K562 (cell line): Measurements from ENCODE around the gene LRMDA. TPM values are rescaled to one million over a fixed set of nuclear protein-coding genes. Genes with fewer than 3 reads are reported as not detected.

Experiments used
- ATAC-seq: fragments of 200-7000 bp; cut with Tn5 transposase; 3 replicates; pipeline ENCODE4 v1.9.1; 2020; ENCODE audit warnings: moderate library complexity
- BruUV-seq: library from RNA; stranded (reverse); fragments of 400-500 nt; replicated peaks from 2 replicates; lab custom pipeline; 2021; lab: Mats Ljungman, UMichigan
- CTCF ChIA-PET: fragments of 300-600 bp; formaldehyde crosslinking; extraction: SDS; loops from one replicate; lab custom pipeline; 2021; ENCODE audit warnings: low intra/inter-chr PET ratio; lab: Yijun Ruan, JAX
- POLR2A ChIA-PET: fragments of 300-600, 350-650 bp; sonication (Branson Sonifier 250); formaldehyde crosslinking; extraction: SDS; loops from one replicate; lab custom pipeline; 2021; ENCODE audit warnings: antibody characterized with exemption, inconsistent platforms; lab: Yijun Ruan, JAX
- DNase-seq, 4 experiments: peaks; one replicate each; pipeline versions ENCODE4 v3.0.0 to v3.0.0-alpha.2; 2011 to 2018; ENCODE audit warnings: low spot score in 3 of 4, mixed read lengths in 3 of 4; ENCODE audit errors: extremely low read depth in 1 of 4
- FAIRE-seq: peaks from 2 replicates; lab custom pipeline; 2011; peaks lifted over from hg19 to GRCh38; lab: Jason Lieb, UNC
- H2AFZ ChIP-seq: 2 replicates; pipeline ENCODE4 v1.6.0; 2011; ENCODE audit warnings: low read depth, low read length, control low read depth, inconsistent platforms
- H3K27ac ChIP-seq: fragments of 200-600 bp; 3 replicates; pipeline ENCODE4 v1.8.0; 2011; ENCODE audit warnings: low read depth, mild to moderate bottlenecking, control low read depth, inconsistent platforms, low read length, moderate library complexity, mixed read lengths; ENCODE audit errors: extremely low read depth
- H3K27me3 ChIP-seq, 2 experiments: fragments of 300-600 bp in 1 of 2; 2 replicates in 1 of 2; 3 replicates in 1 of 2; pipeline versions ENCODE4 v1.6.0 to v1.8.0; 2011; ENCODE audit warnings: inconsistent platforms in 2 of 2, low read length in 2 of 2, mild to moderate bottlenecking in 1 of 2, mixed read lengths in 1 of 2, moderate library complexity in 1 of 2; ENCODE audit not compliant: control insufficient read depth in 2 of 2, insufficient read depth in 2 of 2
- H3K36me3 ChIP-seq: fragments of 300-600 bp; 3 replicates; pipeline ENCODE4 v1.8.0; 2011; ENCODE audit warnings: mild to moderate bottlenecking, low read length, inconsistent platforms; ENCODE audit not compliant: control insufficient read depth, insufficient read depth
- H3K4me1 ChIP-seq, 2 experiments: fragments of 200-600 bp in 1 of 2; replicated peaks in 1 of 2; 2 replicates in 1 of 2; 3 replicates in 1 of 2; pipeline versions ENCODE4 v1.5.1 to v1.8.0; 2011; ENCODE audit warnings: inconsistent platforms in 2 of 2, low read length in 2 of 2, mild to moderate bottlenecking in 1 of 2, mixed read lengths in 1 of 2, moderate library complexity in 1 of 2; ENCODE audit not compliant: control insufficient read depth in 2 of 2, insufficient read depth in 2 of 2
- H3K4me2 ChIP-seq: 2 replicates; pipeline ENCODE4 v1.6.1; 2011; ENCODE audit warnings: low read length, control low read depth, inconsistent platforms, mixed read lengths; ENCODE audit not compliant: insufficient read depth
- H3K4me3 ChIP-seq: fragments of 200-600 bp; sonication (generic), shearing (Covaris generic); 2 replicates; pipeline ENCODE4 v1.5.1; 2016; ENCODE audit warnings: control low read depth, inconsistent platforms
- H3K79me2 ChIP-seq: fragments of 200-600 bp; 3 replicates; pipeline ENCODE4 v1.8.0; 2011; ENCODE audit warnings: low read length, inconsistent platforms; ENCODE audit not compliant: control insufficient read depth, insufficient read depth
- H3K9ac ChIP-seq, 2 experiments: 2 replicates each; pipeline versions ENCODE4 v1.6.0 to v1.6.1; 2011; ENCODE audit warnings: low read depth in 2 of 2, low read length in 2 of 2, control low read depth in 1 of 2, inconsistent platforms in 1 of 2, mild to moderate bottlenecking in 1 of 2, mixed read lengths in 1 of 2; ENCODE audit not compliant: insufficient read depth in 1 of 2
- H3K9me1 ChIP-seq: one replicate; pipeline ENCODE4 v1.6.0; 2011; ENCODE audit warnings: inconsistent platforms, mild to moderate bottlenecking, low read length, moderate library complexity; ENCODE audit not compliant: control insufficient read depth, insufficient read depth
- H3K9me3 ChIP-seq: replicated peaks from 2 replicates; pipeline ENCODE4 v1.5.1; 2011; ENCODE audit warnings: low read depth, low read length, inconsistent platforms; ENCODE audit not compliant: control insufficient read depth, insufficient read depth
- H4K20me1 ChIP-seq: replicated peaks from 2 replicates; pipeline ENCODE4 v1.6.1; 2011; ENCODE audit warnings: low read length, inconsistent platforms, mixed read lengths; ENCODE audit not compliant: control insufficient read depth, insufficient read depth
- BRF2 ChIP-seq: IDR thresholded peaks from 3 replicates; pipeline ENCODE4 v1.6.1; 2011; ENCODE audit warnings: borderline replicate concordance, mild to moderate bottlenecking; ENCODE audit not compliant: insufficient read length, insufficient read depth
- CC2D1A ChIP-seq: fragments of 450-650 bp; IDR thresholded peaks from 2 replicates; pipeline ENCODE4 v1.6.1; 2017; ENCODE audit warnings: mild to moderate bottlenecking
- CREB3L1 ChIP-seq: fragments of 450-650 bp; IDR thresholded peaks from 2 replicates; pipeline ENCODE4 v1.6.1; 2014; ENCODE audit warnings: low read depth, mild to moderate bottlenecking, moderate library complexity, borderline replicate concordance
- CXXC5 ChIP-seq: fragments of 250-450 bp; sonication (Bioruptor Pico); IDR thresholded peaks from 2 replicates; pipeline ENCODE4 v1.8.0; 2022; ENCODE audit warnings: inconsistent platforms, mild to moderate bottlenecking, moderate library complexity
- ETV5 ChIP-seq: sonication (generic); formaldehyde crosslinking; IDR thresholded peaks from 2 replicates; pipeline ENCODE4 v1.4.0; 2020; ENCODE audit warnings: low read depth, mild to moderate bottlenecking, missing genetic modification reagents
- HIVEP1 ChIP-seq: fragments of 250-450 bp; sonication (Bioruptor Pico); IDR thresholded peaks from 2 replicates; pipeline ENCODE4 v1.4.0; 2020; ENCODE audit warnings: mild to moderate bottlenecking
- MEIS2 ChIP-seq: fragments of 450-650 bp; IDR thresholded peaks from 2 replicates; pipeline ENCODE4 v1.6.1; 2014; ENCODE audit warnings: mild to moderate bottlenecking; ENCODE audit not compliant: partially characterized antibody
- PCBP2 ChIP-seq: fragments of 200-400 bp; formaldehyde crosslinking; IDR thresholded peaks from 2 replicates; pipeline ENCODE4 v1.6.1; 2018; ENCODE audit warnings: low read length, low read depth, mild to moderate bottlenecking, moderate library complexity; ENCODE audit not compliant: poor library complexity, severe bottlenecking
- POLR2A ChIP-seq: fragments of 450-650 bp; conservative IDR thresholded peaks from 2 replicates; pipeline ENCODE4 v1.6.1; 2016
- PTTG1 ChIP-seq: fragments of 450-650 bp; IDR thresholded peaks from 2 replicates; pipeline ENCODE4 v1.6.1; 2016; ENCODE audit warnings: low read depth, mild to moderate bottlenecking, missing genetic modification characterization, missing compliant biosample characterization
- RFX5 ChIP-seq: IDR thresholded peaks from 2 replicates; pipeline ENCODE4 v1.6.1; 2011; ENCODE audit warnings: low read depth, mild to moderate bottlenecking, improper control_type of control experiment, low read length
- TSHZ1 ChIP-seq: fragments of 250-450 bp; sonication (Bioruptor Pico); IDR thresholded peaks from 2 replicates; pipeline ENCODE4 v1.4.0; 2020; ENCODE audit warnings: mild to moderate bottlenecking, moderate library complexity
- ZNF79 ChIP-seq: fragments of 250-450 bp; sonication (Bioruptor Pico); IDR thresholded peaks from 2 replicates; pipeline ENCODE4 v1.4.0; 2020; ENCODE audit warnings: low read depth, mild to moderate bottlenecking, moderate library complexity
- WGBS: fragments of 100-300 bp; shearing (Covaris generic); methylation state at CpG from one replicate; pipeline ENCODE4 v1.1.6; 2016; ENCODE audit warnings: low coverage, mixed read lengths; ENCODE audit not compliant: insufficient coverage; ENCODE audit errors: missing lambda C conversion rate; 5-methylcytosine and 5-hydroxymethylcytosine counted together
- in situ Hi-C: fragments of 300-500 bp; cut with MboI; formaldehyde crosslinking; loops from 4 replicates; pipeline ENCODE4 v1.15.0; 2018; ENCODE audit warnings: inconsistent platforms, mixed read lengths
- intact Hi-C: fragments of 100-400 bp; cut with micrococcal nuclease; formaldehyde crosslinking; loops from 2 replicates; pipeline ENCODE4 v1.14.2; 2022
- polyA plus RNA-seq, 8 experiments: library from polyadenylated mRNA; depleted of rRNA in 4 of 8; stranded (reverse) in 5 of 8; unstranded in 3 of 8; fragments of >200 nt; fragmentation: Nextera tagmentation in 2 of 8; fragmentation: Illumina TruSeq in 1 of 8; extraction: Ambion mirVana in 2 of 8; extraction: Trizol in 1 of 8; gene quantifications; 2 replicates each; pipeline versions ENCODE4 v1.2.1 to v1.2.3, GENCODE V29; 2011 to 2014; ENCODE audit warnings: inconsistent platforms in 1 of 8, missing spikeins in 1 of 8
- total RNA-seq, 7 experiments: library from RNA; depleted of rRNA in 6 of 7; stranded (reverse); fragments of >200 nt in 6 of 7; fragmentation: Illumina TruSeq in 2 of 7; extraction: Trizol in 2 of 7; gene quantifications; 2 replicates each; pipeline versions ENCODE4 v1.2.1 to v1.2.3, GENCODE V29; 2011 to 2021; ENCODE audit warnings: low replicate concordance in 1 of 7
- TF ChIP-seq, protein P1 (sequence below): fragments of 200-400 bp; formaldehyde crosslinking; IDR thresholded peaks from 2 replicates; pipeline ENCODE4 v1.6.1; 2017; ENCODE audit warnings: mild to moderate bottlenecking, low read depth, low read length, moderate library complexity

The LRMDA gene
- total and polyA plus RNA-seq, 9 of the 15 experiments (the other 6 are each of a cell fraction or from before 2014, with no cell fraction given): 0.25 TPM; not detected in 8

DNA sequence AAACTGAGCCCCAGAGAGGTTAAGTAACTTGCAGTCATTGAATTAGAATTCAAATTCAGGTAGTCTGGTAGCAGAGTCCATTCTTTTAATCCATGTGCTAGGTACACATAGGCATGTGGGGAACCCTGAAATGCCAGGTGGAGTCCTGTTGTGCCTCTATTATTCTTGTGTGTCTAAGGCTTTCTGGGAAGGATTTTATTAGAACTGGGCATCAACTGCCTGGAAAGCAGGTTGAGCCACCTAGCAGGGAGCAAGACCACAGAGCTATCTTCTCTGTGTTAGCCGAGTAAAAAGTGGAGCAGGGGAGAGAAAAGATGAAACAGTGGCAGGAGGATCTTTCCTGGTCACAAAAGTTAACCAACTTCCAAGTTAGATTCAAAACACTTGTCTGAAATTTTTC, 494.6 kb downstream of the LRMDA start:
- no peak for TF ChIP-seq CXXC5 (CRISPR knock-in tag)
- no peak for TF ChIP-seq CC2D1A
- no peak for TF ChIP-seq PTTG1 (tag)
- no peak for TF ChIP-seq CREB3L1
- TF ChIP-seq, protein P1, sequence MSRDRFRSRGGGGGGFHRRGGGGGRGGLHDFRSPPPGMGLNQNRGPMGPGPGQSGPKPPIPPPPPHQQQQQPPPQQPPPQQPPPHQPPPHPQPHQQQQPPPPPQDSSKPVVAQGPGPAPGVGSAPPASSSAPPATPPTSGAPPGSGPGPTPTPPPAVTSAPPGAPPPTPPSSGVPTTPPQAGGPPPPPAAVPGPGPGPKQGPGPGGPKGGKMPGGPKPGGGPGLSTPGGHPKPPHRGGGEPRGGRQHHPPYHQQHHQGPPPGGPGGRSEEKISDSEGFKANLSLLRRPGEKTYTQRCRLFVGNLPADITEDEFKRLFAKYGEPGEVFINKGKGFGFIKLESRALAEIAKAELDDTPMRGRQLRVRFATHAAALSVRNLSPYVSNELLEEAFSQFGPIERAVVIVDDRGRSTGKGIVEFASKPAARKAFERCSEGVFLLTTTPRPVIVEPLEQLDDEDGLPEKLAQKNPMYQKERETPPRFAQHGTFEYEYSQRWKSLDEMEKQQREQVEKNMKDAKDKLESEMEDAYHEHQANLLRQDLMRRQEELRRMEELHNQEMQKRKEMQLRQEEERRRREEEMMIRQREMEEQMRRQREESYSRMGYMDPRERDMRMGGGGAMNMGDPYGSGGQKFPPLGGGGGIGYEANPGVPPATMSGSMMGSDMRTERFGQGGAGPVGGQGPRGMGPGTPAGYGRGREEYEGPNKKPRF: no peak
- no peak for TF ChIP-seq MEIS2
- no peak for TF ChIP-seq ZNF79 (CRISPR knock-in tag)
- TF ChIP-seq HIVEP1 (CRISPR knock-in tag): no peak
- no peak for TF ChIP-seq TSHZ1 (CRISPR knock-in tag)
- TF ChIP-seq POLR2A: no peak
- no peak for TF ChIP-seq RFX5
- TF ChIP-seq PCBP2: no peak
- no peak for TF ChIP-seq ETV5 (CRISPR knock-in tag)
- no peak for TF ChIP-seq BRF2
- no peak for FAIRE-seq
- no peak overlapping the region for H2AFZ ChIP-seq
- no peak overlapping the region for H3K27ac ChIP-seq
- H3K4me3 ChIP-seq: no peak overlapping the region
- H3K4me1 ChIP-seq: no peaks in the 10 kb centered on the region
- CTCF ChIA-PET: interaction anchor here (0.5 kb wide), 1 partner anchor 1186 kb away, joined by 3 read pairs; no protein-coding TSS in a partner anchor
- no peaks in the 10 kb centered on the region for H3K9me1 ChIP-seq
- peaks cover 0 to 4% of the 10 kb centered on the region in 2 experiments; a peak in 1 of 5 replicates for H3K27me3 ChIP-seq
- H4K20me1 ChIP-seq: no peaks in the 10 kb centered on the region
- no peaks in the 10 kb centered on the region for H3K79me2 ChIP-seq
- POLR2A ChIA-PET: no interaction called here
- DNase-seq: no peak
- no peak overlapping the region for H3K9ac ChIP-seq
- H3K4me2 ChIP-seq: no peak overlapping the region
- no peak for ATAC-seq
- no TSS peak for BruUV-seq
- in situ Hi-C loops: no loop called here
- no peaks in the 10 kb centered on the region for H3K36me3 ChIP-seq
- intact Hi-C loops: loop anchor here (10.0 kb wide), 1 partner anchor 521 kb away; the partner anchor contains the start of gene ZNF503
- H3K9me3 ChIP-seq: no peaks in the 10 kb centered on the region
- WGBS: 0% methylated on average over 1 of the region's 1 CpG
